AML-193 (cell line): ENCODE results near the gene NDUFS6.
"Not testable (repeated sequence)": the region's sequence is repeated elsewhere in the genome, so short reads cannot be mapped to it uniquely, and the experiment has no call there.

ENCODE experiments used
- DNase-seq, 2 experiments: peaks; one replicate each; lab custom pipeline; 2025; lab: John Stamatoyannopoulos, UW

The NDUFS6 gene

DNA sequence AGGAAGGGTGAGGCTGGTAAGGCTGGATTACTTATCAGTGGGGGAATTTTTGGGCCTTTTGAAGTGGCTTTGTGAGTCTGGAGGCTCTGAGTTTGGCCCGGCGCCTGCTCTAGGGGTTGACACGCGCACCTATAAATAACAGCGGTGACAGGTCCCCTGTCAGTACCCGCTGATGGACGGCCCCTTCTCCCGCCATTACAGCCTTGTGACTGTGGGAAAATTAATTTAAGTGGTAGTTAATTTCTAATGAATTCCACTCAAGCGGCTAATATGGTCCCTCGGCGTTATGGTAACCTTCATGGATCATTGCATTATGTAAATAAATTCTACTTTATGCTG lies 18.0 kb upstream of the NDUFS6 start:
- DNase-seq = no peak

DNA sequence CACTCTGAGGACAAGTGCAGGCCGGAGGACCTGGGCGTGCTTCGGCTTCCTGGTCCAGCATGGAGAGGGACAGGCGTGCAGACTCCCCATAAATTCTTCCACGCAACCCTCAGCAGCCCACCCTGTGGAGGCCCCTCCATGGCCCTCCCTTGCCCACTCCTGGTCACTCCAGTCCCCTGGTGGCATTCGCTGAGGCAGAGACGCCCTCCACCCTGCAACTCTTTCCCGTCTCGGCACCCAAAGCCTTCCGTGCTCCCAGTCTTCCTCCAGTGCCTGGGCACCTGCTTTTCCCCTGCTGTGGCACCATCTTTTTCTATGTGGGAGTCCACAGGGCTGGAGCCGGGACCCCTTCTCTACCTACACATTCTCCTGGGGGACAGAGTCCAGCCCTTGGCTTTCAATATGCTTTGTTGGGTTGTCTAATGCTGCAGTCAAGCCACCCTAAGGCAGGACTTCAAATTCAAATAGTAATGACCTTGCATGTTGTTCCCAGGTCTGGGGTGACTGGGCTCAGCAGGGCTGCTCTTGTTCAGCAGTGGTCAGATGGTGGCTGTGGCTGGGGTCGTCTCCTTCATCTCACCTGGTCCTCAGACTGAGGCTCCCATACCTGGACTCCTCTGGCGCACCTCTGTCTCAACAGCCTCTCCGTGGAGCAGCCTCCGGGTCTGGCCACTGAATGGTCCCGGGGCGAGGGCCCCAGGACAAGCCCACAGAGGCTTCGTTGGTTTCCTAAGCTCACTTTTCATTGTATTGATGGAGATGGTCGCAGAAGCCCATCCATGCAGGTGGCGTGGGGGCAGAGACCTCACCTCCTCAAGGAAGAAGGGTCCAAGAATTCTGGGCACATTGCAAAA lies 16.8 kb upstream of the NDUFS6 start:
- no peak for DNase-seq

- DNase-seq = no peak
Measured at GRCh38 chr5:1785062-1785461, 16.1 kb upstream of the NDUFS6 start.

GRCh38 chr5:1785984-1786383 lies 15.2 kb upstream of the NDUFS6 start:
- DNase-seq = no peak

DNA sequence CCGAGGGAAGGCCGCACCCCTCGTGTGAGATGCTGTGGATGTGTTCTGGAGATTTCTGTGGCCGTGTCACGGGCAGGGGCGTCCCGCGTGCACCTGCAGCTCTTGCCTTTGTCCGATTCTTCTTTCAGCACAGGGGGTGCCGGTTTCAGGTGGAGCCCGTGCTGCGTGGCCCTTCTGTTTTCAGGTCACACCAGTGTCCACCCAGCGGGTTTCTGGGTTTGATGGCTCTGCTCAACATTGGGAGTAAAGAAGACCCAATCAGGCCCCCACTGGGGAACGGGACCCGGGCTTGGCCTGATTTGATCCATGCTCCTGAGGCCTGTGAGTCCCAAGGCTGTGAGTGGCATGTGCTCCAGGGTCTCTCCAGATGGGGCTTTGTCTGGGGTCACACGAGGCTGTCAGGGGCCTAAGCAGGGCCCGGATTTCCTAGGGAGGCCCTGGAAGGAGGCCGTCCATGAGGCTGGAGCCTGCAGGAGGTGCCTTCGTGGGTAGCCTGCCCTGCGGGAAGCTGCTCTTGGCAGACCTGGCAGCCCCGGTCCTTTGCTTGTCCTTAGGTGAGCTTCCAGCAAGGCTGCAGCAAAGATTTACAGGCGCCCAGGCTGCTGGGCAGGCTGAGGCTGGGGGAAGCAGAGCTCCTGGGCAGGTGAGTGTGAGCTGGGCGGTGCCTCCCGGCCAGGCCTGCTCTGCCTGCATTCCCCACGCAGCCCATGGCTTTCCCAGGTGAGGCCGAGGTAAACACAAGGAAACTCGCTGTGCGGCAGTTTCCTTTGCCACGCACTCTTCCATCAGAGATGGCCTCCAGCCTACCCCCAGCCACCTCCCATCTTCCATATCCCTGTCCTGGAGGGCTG lies 14.4 kb upstream of the NDUFS6 start:
- DNase-seq = no peak

DNA sequence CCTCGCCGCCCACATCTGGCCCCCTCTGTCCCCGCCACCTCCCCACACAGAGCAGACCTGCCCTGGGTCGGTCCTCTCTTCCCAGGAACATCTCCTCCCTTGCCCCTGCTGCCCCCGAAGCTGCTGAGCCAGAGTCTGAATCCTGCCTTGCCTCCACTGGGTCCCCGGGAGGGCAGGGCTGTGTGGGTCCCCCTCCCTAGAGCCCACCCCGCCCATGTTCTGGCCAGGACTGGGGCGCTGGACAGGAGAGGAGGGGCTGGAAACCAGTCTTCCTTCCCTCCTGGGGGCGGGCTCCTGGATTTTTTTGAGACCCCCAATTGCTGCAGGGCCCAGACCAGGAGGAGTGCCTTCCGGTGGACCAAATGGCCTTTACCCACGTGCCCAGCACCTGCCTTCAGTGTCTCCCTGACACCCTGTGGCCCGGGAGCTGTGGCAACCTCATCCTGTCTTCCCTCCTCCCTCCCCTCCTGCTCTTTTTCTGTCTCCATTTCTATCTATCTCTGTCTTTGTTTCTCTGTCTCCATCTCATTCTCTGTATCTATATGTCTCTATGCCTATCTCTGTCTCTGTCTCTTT lies 13.6 kb upstream of the NDUFS6 start:
- DNase-seq = no peak

- DNase-seq = no peak
Measured at GRCh38 chr5:1788200-1788599, 13.0 kb upstream of the NDUFS6 start.

- DNase-seq = no peak
Measured at GRCh38 chr5:1788828-1789227, 12.4 kb upstream of the NDUFS6 start.

- DNase-seq = not testable (repeated sequence)
Measured at GRCh38 chr5:1789438-1789833, 11.8 kb upstream of the NDUFS6 start.

- DNase-seq = no peak
Measured at GRCh38 chr5:1789834-1790471, 11.3 kb upstream of the NDUFS6 start.

- DNase-seq = no peak
Measured at GRCh38 chr5:1791176-1791575, 10.0 kb upstream of the NDUFS6 start.

GRCh38 chr5:1792842-1793266 lies 8.4 kb upstream of the NDUFS6 start:
- DNase-seq = peak; percentile 42 to 48

GRCh38 chr5:1793301-1793740 lies 7.9 kb upstream of the NDUFS6 start:
- no peak for DNase-seq

DNA sequence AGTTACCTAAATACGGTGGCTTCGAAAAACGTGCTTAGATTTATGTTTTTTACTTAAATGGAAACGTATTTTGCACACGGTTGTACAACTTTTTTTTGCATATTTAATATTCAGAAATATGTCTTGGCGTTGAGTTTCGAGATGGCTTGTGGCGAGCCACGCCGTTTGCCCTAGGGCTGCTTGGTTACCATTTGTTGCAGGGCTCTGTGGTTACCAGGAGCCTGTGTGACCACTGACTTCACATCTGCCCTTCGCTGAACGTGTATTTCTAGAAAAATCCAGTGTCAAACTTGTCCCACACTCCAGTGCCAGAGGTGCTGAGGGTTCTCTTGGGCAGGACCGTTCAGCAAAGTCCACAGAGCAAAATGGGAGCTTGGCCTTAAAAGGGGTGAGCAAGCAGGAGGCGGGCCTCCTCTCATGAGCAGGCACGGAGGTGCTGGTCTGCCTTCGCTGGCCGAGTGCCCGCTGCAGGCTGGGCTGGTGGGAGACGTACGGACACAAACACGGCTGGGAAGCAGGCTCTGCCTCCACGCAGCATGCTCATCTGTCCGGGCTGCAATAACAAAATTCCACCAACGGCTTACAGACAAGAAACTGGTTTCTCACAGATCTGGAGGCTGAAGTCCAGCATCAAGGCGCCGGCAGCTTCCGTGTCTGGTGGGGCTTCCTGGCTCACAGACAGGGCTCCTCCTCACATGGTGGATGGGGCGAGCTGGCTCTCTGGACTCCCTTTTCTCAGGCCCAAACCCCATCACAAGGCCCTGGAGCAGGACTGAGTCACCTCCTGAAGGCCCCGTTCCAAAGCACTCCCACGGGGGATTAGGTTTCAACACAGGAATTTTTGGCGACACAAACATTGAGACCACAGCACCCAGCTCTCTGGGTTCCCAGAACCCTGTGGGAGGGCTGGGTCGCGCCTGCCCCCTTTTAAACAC lies 7.0 kb upstream of the NDUFS6 start:
- no peak for DNase-seq

GRCh38 chr5:1794901-1795290 lies 6.3 kb upstream of the NDUFS6 start:
- DNase-seq = no peak

- no peak for DNase-seq
Measured at GRCh38 chr5:1795506-1795905, 5.7 kb upstream of the NDUFS6 start.

DNA sequence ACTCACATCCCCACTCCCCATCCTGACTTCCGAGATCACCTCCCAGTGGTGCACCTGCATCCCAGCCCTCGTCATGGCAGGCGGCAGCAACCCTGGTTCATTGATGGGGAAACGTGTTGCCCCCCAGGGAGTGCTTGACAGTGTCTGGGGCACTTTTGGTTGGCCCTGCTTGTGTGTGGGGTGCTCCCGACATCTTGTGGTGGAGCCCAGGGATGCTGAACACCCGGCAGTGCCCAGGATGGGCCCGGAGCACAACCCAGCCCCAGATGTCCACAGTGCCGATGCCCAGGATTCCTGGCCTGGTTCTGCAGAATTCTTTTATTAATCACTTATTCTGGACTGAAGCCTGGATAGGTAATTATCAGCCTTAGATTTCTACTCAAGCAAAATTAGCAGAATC lies 5.3 kb upstream of the NDUFS6 start:
- no peak for DNase-seq

- DNase-seq = no peak
Measured at GRCh38 chr5:1796371-1797102, 4.7 kb upstream of the NDUFS6 start.

GRCh38 chr5:1797103-1797800 lies 4.0 kb upstream of the NDUFS6 start:
- no peak for DNase-seq

- no peak for DNase-seq
Measured at GRCh38 chr5:1797855-1798254, 3.4 kb upstream of the NDUFS6 start.
